ENCODE data around the gene SLC19A1. TPM values are rescaled to one million over a fixed set of nuclear protein-coding genes. Genes with fewer than 3 reads are reported as not detected.

SLC19A1 gene
- total RNA-seq, 2 donors from 2014 or later = 10.8 to 13.7 TPM

DNA sequence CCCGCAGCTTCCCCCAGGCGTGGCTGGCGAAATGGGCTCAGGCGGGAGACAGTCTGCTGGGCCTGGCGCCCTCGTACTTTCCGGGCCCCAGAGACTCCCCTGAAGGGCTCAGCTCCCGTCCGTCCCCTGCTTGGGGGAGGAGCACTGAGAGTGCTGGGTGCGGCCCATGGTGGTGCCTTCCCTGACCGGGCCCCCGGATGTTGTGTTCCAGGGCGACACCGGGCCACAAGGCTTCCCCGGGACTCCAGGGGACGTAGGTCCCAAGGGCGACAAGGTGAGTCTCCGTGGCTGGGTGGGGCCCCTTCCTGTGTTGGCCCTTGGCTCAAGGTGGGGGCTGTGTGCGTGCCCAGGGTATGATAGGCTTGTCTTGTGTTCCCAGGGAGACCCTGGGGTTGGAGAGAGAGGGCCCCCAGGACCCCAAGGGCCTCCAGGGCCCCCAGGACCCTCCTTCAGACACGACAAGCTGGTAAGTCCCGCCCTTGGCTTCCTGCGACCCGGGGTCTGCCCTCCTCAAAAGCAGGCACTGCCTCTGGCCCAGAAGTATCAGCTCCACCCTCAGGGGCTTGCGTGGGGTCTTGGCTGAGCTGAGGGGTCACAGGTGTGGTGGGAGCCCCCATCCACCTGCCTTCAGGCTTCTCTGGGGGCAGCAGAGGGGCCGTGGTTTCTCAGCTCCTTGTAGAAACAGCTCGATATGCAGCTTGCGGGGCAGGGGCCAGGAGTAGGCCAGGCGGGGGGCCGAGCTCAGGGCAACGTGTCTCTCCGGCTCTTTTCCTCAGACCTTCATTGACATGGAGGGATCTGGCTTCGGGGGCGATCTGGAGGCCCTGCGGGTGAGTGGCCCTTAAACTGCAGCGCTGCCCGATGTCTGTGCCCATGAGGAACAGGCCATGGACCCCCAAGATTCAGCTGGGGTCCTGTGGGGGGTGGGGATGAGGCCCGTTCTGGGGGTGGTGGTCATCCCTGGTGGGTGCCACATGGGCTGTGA lies 62.3 kb downstream of the SLC19A1 start:
- Mint-ChIP-seq H3K4me1 (peaks cover 30% of the 10 kb centered on the region), H3K27ac (peak overlapping the region; percentile 97), H3K27me3 (no peaks in the 10 kb centered on the region), H3K36me3 (ENCODE audit: low read depth) (peaks cover 4% of the 10 kb centered on the region), H3K4me3 (peak overlapping the region; percentile 66)
- DNase-seq = no peak
- ATAC-seq = no peak
- no peaks in the 10 kb centered on the region for H3K9me3 ChIP-seq (ENCODE audit: control insufficient read depth, low read length, poor library complexity, severe bottlenecking)

- H3K27me3 Mint-ChIP-seq = no peaks in the 10 kb centered on the region
- H3K27ac Mint-ChIP-seq = peak overlapping the region; percentile 97
- H3K4me3 Mint-ChIP-seq = peak overlapping the region; percentile 96
- ATAC-seq (no peak), DNase-seq (no peak)
- H3K9me3 ChIP-seq (ENCODE audit: control insufficient read depth, low read length, poor library complexity, severe bottlenecking) = no peaks in the 10 kb centered on the region
- peaks cover 27% of the 10 kb centered on the region for H3K4me1 Mint-ChIP-seq
- H3K36me3 Mint-ChIP-seq (ENCODE audit: low read depth) = peaks cover 4% of the 10 kb centered on the region
These were observed 63.2 kb downstream of the SLC19A1 start for GRCh38 chr21:45478816-45479669.

- peak; percentile 87 for ATAC-seq
- H3K36me3 Mint-ChIP-seq (ENCODE audit: low read depth) = peaks cover 4% of the 10 kb centered on the region
These were observed 64.0 kb downstream of the SLC19A1 start for GRCh38 chr21:45478115-45478801.

GRCh38 chr21:45477176-45478114 lies 64.8 kb downstream of the SLC19A1 start:
- Mint-ChIP-seq H3K4me1 (peaks cover 25% of the 10 kb centered on the region), H3K27me3 (no peaks in the 10 kb centered on the region), H3K36me3 (ENCODE audit: low read depth) (peaks cover 4% of the 10 kb centered on the region), H3K4me3 (peak overlapping the region; percentile 96), H3K27ac (peak overlapping the region; percentile 97)
- ATAC-seq (no peak), DNase-seq (no peak)
- H3K9me3 ChIP-seq (ENCODE audit: control insufficient read depth, low read length, poor library complexity, severe bottlenecking) = no peaks in the 10 kb centered on the region

More at GRCh38 chr21:45478115-45478801, 64.0 kb downstream of the SLC19A1 start:
- H3K27ac Mint-ChIP-seq = peak overlapping the region; percentile 97
- no peaks in the 10 kb centered on the region for H3K27me3 Mint-ChIP-seq
- H3K9me3 ChIP-seq (ENCODE audit: control insufficient read depth, low read length, poor library complexity, severe bottlenecking) = no peaks in the 10 kb centered on the region
- peaks cover 28% of the 10 kb centered on the region for H3K4me1 Mint-ChIP-seq
- peak overlapping the region; percentile 96 for H3K4me3 Mint-ChIP-seq
- DNase-seq = peak; percentile 59 to 72 (median 64)

- peaks cover 4% of the 10 kb centered on the region for H3K36me3 Mint-ChIP-seq (ENCODE audit: low read depth)
- ATAC-seq (no peak), DNase-seq (no peak)
- H3K4me1 Mint-ChIP-seq = peaks cover 25% of the 10 kb centered on the region
- peak overlapping the region; percentile 81 for H3K27ac Mint-ChIP-seq
- H3K4me3 Mint-ChIP-seq = peak overlapping the region; percentile 76
- H3K9me3 ChIP-seq (ENCODE audit: control insufficient read depth, low read length, poor library complexity, severe bottlenecking) = no peaks in the 10 kb centered on the region
- H3K27me3 Mint-ChIP-seq = no peaks in the 10 kb centered on the region
These were observed 65.7 kb downstream of the SLC19A1 start for GRCh38 chr21:45476582-45476981.

DNA sequence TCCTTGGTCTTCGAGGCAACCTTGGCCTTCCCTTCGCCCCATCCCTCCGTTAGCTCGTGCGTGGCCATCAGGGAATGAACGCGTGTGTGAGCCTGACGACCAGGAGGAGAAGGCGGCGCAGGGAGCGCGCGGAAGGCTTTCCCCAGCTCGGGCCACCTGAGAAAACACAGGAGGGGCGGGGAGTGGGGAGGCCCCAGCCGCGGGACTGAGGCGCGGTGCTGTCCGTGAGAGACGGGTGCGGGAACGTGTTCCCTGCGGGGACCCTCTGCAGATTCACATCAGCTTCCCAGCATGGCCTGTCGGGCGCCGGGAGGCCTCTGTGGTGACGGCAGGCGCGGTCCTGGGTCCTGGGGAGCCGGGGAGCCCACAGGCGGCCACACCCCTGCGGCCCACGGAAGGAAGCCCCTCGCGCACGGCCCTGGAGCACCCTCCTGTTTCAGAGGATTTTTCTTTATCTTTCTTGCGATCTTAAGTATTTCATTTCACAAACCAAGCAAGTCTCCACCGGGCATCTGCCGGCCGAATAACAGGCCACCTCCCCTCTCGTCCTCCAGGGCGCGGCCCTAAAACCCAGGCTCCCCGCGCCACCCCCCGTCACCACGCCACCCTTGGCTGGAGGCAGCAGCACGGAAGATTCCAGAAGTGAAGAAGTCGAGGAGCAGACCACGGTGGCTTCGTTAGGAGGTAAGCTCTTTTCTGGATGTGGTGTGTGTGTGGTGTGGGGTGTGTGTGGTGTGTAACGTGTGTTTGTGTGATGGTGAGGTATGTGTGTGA lies 66.3 kb downstream of the SLC19A1 start:
- Mint-ChIP-seq H3K27ac (peak overlapping the region; percentile 81), H3K4me1 (peaks cover 28% of the 10 kb centered on the region), H3K27me3 (no peaks in the 10 kb centered on the region), H3K36me3 (ENCODE audit: low read depth) (peaks cover 4% of the 10 kb centered on the region), H3K4me3 (peak overlapping the region; percentile 43)
- ATAC-seq (no peak), DNase-seq (no peak)
- H3K9me3 ChIP-seq (ENCODE audit: control insufficient read depth, low read length, poor library complexity, severe bottlenecking) = no peaks in the 10 kb centered on the region

GRCh38 chr21:45475004-45475685 lies 67.1 kb downstream of the SLC19A1 start:
- peaks cover 4% of the 10 kb centered on the region for H3K36me3 Mint-ChIP-seq (ENCODE audit: low read depth)
- H3K4me3 Mint-ChIP-seq = no peak overlapping the region
- no peaks in the 10 kb centered on the region for H3K9me3 ChIP-seq (ENCODE audit: control insufficient read depth, low read length, poor library complexity, severe bottlenecking)
- ATAC-seq (no peak), DNase-seq (no peak)
- H3K4me1 Mint-ChIP-seq = peaks cover 29% of the 10 kb centered on the region
- H3K27me3 Mint-ChIP-seq = no peaks in the 10 kb centered on the region
- no peak overlapping the region for H3K27ac Mint-ChIP-seq

GRCh38 chr21:45474323-45474950 lies 67.8 kb downstream of the SLC19A1 start:
- peaks cover 4% of the 10 kb centered on the region for H3K36me3 Mint-ChIP-seq (ENCODE audit: low read depth)
- H3K9me3 ChIP-seq (ENCODE audit: control insufficient read depth, low read length, poor library complexity, severe bottlenecking) = no peaks in the 10 kb centered on the region
- H3K27me3 Mint-ChIP-seq = no peaks in the 10 kb centered on the region
- no peak for ATAC-seq
- no peak overlapping the region for H3K4me3 Mint-ChIP-seq
- H3K27ac Mint-ChIP-seq = peak overlapping the region; percentile 8
- peaks cover 28% of the 10 kb centered on the region for H3K4me1 Mint-ChIP-seq
- no peak for DNase-seq

- Mint-ChIP-seq H3K27ac (peak overlapping the region; percentile 8), H3K27me3 (no peaks in the 10 kb centered on the region), H3K36me3 (ENCODE audit: low read depth) (peaks cover 4% of the 10 kb centered on the region), H3K4me1 (peaks cover 22% of the 10 kb centered on the region), H3K4me3 (no peak overlapping the region)
- DNase-seq = no peak
- H3K9me3 ChIP-seq (ENCODE audit: control insufficient read depth, low read length, poor library complexity, severe bottlenecking) = no peaks in the 10 kb centered on the region
- ATAC-seq = no peak
These were observed 68.5 kb downstream of the SLC19A1 start for GRCh38 chr21:45473496-45474322.

All from T-helper 17 cell (primary cell).